Left lung (tissue), 10 donors: ENCODE data around the gene PDE10A. TPM values are rescaled to one million over a fixed set of nuclear protein-coding genes. Genes with fewer than 3 reads are reported as not detected.

Source experiments
- ATAC-seq: fragments of 200-7000 bp; cut with Tn5 transposase; one replicate; pipeline ENCODE4 v1.9.1; 2020; ENCODE audit warnings: moderate library complexity
- DNase-seq, 4 donors: peaks; one replicate each; pipeline ENCODE4 v3.0.0-alpha.2; 2013 to 2020
- H3K27ac ChIP-seq, 2 donors: fragments of 200-600 bp; sonication (generic) in 1 of 2; one replicate each; pipeline versions ENCODE4 v1.5.0 to v1.8.0; 2020 to 2021
- H3K27me3 ChIP-seq, 2 donors: fragments of 200-600 bp; sonication (generic) in 1 of 2; one replicate each; pipeline versions ENCODE4 v1.5.0 to v1.8.0; 2020 to 2021
- H3K36me3 ChIP-seq, 2 donors: fragments of 200-600 bp; sonication (generic) in 1 of 2; one replicate each; pipeline versions ENCODE4 v1.5.0 to v1.8.0; 2020 to 2021
- H3K4me1 ChIP-seq, 2 donors: fragments of 200-600 bp; one replicate each; pipeline ENCODE4 v1.8.0; 2021
- H3K4me3 ChIP-seq, 2 donors: fragments of 200-600 bp; sonication (generic) in 1 of 2; one replicate each; pipeline versions ENCODE4 v1.5.0 to v1.8.0; 2020 to 2021; ENCODE audit warnings: mild to moderate bottlenecking in 1 of 2
- H3K9me3 ChIP-seq, 2 donors: fragments of 200-600 bp; sonication (generic) in 1 of 2; one replicate each; pipeline versions ENCODE4 v1.5.0 to v1.8.0; 2020 to 2021
- intact Hi-C, 2 donors: fragments of 100-400 bp; cut with DNase I; formaldehyde crosslinking; loops; one replicate each; pipeline versions ENCODE4 v1.11.2 to v1.14.2; 2022
- polyA plus RNA-seq, 6 donors: library from polyadenylated mRNA; unstranded; fragments of 120-200 nt; gene quantifications; one replicate each; pipeline ENCODE4 v1.2.1, GENCODE V29; 2013; ENCODE audit not compliant: insufficient read length in 6 of 6
- total RNA-seq, 2 donors: library from RNA; stranded (reverse); fragmentation: NEBNext Ultra II Directional; extraction: Animal tissue kit (Norgen Biotek cat#: 25700); gene quantifications; one replicate each; pipeline ENCODE4 v1.2.1, GENCODE V29; 2021
- TF ChIP-seq, protein P1 (sequence below), 2 donors: fragments of 200-600 bp; sonication (generic) in 1 of 2; IDR thresholded peaks; one replicate each; pipeline versions ENCODE4 v1.5.0 to v1.8.0; 2021; ENCODE audit warnings: antibody characterized with exemption in 2 of 2
- donor health status: DM: no; HTN: yes; CAD: no.
- donor health status: DM: no; HTN: no; CAD: no.

The PDE10A gene
- total and polyA plus RNA-seq, 8 donors = 1.3 to 10.0 (median 8.2) TPM

DNA sequence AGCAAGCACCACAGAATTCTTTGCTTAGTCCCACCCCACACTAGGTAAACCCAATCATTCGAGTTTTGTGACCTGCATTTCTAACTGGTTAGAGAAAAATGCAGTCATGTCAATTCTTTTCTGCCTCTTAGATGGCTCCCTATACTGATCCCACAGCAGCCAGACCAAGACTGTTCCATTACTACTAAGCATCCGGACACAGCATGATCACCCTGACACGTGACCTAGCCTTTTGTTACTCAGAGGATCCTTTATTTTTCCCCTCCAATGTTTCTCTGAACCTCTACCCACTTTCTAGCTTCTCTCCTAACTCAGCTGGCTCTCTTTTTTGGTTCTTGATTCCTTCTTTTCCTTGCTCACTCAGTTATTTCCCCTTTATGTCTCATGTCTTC is 87.9 kb downstream of the PDE10A start:
- H3K27me3 ChIP-seq = no peaks in the 10 kb centered on the region
- H3K4me3 ChIP-seq = no peak overlapping the region
- H3K36me3 ChIP-seq = no peaks in the 10 kb centered on the region
- intact Hi-C loops = no loop called here
- DNase-seq = no peak
- no peak for ATAC-seq
- peaks cover 0 to 4% of the 10 kb centered on the region in 2 donors for H3K9me3 ChIP-seq
- TF ChIP-seq, protein P1, sequence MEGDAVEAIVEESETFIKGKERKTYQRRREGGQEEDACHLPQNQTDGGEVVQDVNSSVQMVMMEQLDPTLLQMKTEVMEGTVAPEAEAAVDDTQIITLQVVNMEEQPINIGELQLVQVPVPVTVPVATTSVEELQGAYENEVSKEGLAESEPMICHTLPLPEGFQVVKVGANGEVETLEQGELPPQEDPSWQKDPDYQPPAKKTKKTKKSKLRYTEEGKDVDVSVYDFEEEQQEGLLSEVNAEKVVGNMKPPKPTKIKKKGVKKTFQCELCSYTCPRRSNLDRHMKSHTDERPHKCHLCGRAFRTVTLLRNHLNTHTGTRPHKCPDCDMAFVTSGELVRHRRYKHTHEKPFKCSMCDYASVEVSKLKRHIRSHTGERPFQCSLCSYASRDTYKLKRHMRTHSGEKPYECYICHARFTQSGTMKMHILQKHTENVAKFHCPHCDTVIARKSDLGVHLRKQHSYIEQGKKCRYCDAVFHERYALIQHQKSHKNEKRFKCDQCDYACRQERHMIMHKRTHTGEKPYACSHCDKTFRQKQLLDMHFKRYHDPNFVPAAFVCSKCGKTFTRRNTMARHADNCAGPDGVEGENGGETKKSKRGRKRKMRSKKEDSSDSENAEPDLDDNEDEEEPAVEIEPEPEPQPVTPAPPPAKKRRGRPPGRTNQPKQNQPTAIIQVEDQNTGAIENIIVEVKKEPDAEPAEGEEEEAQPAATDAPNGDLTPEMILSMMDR (IDR thresholded peaks at IDR 0.05) = no peak
- H3K27ac ChIP-seq = no peak overlapping the region
- no peaks in the 10 kb centered on the region for H3K4me1 ChIP-seq

DNA sequence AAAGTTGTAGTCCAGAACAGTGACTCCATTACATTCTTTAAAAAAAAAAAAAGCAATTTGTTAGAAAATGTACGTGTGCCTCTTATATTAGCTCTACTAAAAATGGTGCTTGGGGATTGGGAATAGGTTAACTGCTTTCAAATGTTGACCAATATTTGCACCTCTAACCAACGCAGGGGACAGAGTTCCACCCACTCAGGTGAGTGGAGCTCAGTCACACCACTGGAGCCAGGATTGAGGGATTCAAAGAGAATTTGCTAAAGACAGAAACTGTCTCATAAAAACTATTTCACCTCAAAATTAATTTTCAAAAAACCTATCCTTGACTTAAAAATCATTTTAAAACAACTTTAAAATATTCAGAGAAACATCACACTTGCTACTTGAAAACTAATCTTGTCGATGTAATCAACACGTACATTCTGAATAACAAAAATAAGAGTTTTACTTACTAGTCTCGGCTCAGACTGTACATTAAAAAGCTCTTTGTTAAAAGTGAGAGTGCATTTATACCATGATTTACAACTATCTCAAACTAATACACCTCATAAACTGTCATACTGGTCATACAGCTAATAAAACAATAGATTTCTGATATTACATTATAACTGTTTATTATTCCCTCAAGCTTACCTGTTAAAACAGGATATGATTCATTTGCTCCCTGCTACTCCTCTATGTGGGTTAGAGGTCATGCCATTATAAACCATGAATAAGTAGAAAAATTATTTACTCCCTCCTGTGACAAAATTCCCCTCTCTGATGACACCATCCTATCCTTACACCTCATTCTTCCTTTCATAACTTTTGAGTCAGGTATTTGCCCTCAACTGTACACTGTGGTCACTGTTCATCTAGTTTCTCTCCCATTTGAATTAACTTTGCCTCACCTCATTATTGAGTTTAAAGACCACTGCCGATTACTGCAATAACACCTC is 88.6 kb downstream of the PDE10A start:
- TF ChIP-seq, protein P1 (IDR thresholded peaks at IDR 0.05) = no peak
- Histone ChIP-seq H3K4me1 (no peaks in the 10 kb centered on the region), H3K27ac (no peak overlapping the region), H3K4me3 (no peak overlapping the region), H3K36me3 (no peaks in the 10 kb centered on the region), H3K9me3 (peaks cover 0 to 4% of the 10 kb centered on the region in 2 donors), H3K27me3 (no peaks in the 10 kb centered on the region)
- intact Hi-C loops = no loop called here
- no peak for DNase-seq
- ATAC-seq = peak; percentile 28

DNA sequence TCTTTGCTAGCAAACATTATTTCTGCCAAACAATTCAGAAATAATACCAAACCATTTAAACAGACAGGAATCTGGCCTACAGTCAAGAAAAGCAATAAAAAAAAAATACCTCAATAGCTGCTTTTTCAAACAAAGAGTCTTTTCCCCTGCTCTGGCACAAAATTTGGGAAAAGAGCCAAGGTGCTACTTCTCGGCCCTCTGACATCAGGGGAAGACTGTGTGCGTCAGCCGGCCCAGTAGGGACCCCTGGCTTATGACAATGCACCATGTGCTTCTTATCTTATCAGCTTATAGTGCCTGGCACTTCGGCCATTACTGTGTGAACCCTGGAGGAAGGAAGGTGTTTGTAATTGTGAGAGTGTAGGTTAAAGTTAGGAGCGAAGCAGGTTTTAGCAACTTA is 89.4 kb downstream of the PDE10A start:
- Histone ChIP-seq H3K27me3 (no peaks in the 10 kb centered on the region), H3K36me3 (no peaks in the 10 kb centered on the region), H3K4me1 (no peaks in the 10 kb centered on the region), H3K4me3 (no peak overlapping the region), H3K27ac (no peak overlapping the region), H3K9me3 (peaks cover 0 to 4% of the 10 kb centered on the region in 2 donors)
- intact Hi-C loops = no loop called here
- TF ChIP-seq, protein P1 (IDR thresholded peaks at IDR 0.05) = no peak
- peak in 2 of 4 donors; percentile 39 to 82 for DNase-seq
- peak; percentile 82 for ATAC-seq

DNA sequence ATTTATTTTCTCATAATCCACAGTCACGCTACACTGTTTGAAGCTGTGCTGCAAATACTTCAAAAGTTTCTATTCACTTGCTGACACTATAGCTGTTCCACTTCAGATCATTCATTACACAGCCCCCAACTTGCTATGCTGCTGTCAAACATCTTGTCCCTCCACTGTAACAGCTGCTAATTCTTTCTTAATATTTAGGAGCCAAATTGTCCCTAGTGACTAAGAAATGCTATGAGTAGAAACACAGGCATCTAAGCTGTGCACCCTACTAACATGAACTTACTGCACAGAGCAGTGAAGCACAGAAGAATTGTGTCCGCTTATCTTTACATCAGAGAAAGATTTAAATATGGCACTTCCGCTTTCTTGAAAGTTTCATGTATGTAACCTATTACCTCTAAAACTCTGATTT is 91.3 kb downstream of the PDE10A start:
- no peaks in the 10 kb centered on the region for H3K9me3 ChIP-seq
- peak; percentile 36 for ATAC-seq
- no peaks in the 10 kb centered on the region for H3K4me1 ChIP-seq
- DNase-seq = no peak
- intact Hi-C loops = no loop called here
- no peak overlapping the region for H3K27ac ChIP-seq
- no peaks in the 10 kb centered on the region for H3K36me3 ChIP-seq
- no peaks in the 10 kb centered on the region for H3K27me3 ChIP-seq
- TF ChIP-seq, protein P1 (IDR thresholded peaks at IDR 0.05) = no peak
- H3K4me3 ChIP-seq = no peak overlapping the region

DNA sequence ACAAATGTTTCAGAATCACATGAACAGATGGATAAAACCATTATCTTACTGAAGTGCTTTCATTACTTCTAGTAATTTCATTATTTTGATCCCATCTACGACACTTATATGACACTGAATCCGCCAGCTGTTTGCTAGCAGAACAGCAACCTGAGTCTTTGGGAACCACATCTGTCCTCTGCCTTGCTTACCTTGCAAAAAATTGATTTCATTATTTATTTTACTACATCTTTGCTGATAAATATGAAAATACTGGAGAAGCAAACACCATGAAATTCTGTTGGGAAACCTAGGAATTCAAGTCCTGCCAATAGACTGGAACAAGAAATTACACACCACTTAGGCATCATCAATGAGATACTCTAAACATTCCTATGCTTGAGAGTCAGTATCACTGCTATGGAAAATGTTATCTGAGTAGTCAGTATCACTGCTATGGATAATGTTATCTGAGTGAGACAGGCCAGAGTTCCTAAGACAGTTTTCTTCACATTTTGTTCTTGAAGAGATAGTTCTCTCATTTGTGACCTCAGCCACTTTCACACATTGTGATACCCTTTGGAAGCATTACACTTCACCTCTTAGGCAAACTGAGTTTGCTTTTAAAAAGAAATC is 91.9 kb downstream of the PDE10A start:
- Histone ChIP-seq H3K27ac (no peak overlapping the region), H3K9me3 (no peaks in the 10 kb centered on the region), H3K27me3 (no peaks in the 10 kb centered on the region), H3K4me1 (no peaks in the 10 kb centered on the region), H3K4me3 (no peak overlapping the region), H3K36me3 (no peaks in the 10 kb centered on the region)
- no peak for ATAC-seq
- TF ChIP-seq, protein P1 (IDR thresholded peaks at IDR 0.05) = no peak
- DNase-seq = no peak
- intact Hi-C loops = no loop called here
